GM19328 (cell line): ENCODE results near the gene MRPL36.
A peak's percentile ranks its signal among the peaks of the same experiment; 100 is the strongest.
"Not testable (repeated sequence)": the region's sequence is repeated elsewhere in the genome, so short reads cannot be mapped to it uniquely, and the experiment has no call there.

ENCODE experiments used
- ATAC-seq: cut with Tn5 transposase; IDR thresholded peaks from one replicate; pipeline ENCODE4 v1.9.1; 2021; ENCODE audit warnings: mild to moderate bottlenecking, moderate library complexity; ENCODE audit not compliant: unreplicated experiment

MRPL36 gene

GRCh38 chr5:1815881-1816292 is 16.2 kb upstream of the MRPL36 start:
- no peak for ATAC-seq

GRCh38 chr5:1815071-1815786 is 15.6 kb upstream of the MRPL36 start:
- no peak for ATAC-seq

- ATAC-seq, result no peak
These were observed 14.8 kb upstream of the MRPL36 start for GRCh38 chr5:1814183-1815020.

- ATAC-seq, result no peak
These were observed 11.0 kb upstream of the MRPL36 start for GRCh38 chr5:1810581-1811101.

- ATAC-seq, result no peak
These were observed 9.9 kb upstream of the MRPL36 start for GRCh38 chr5:1809416-1810035.

GRCh38 chr5:1808439-1808838 is 8.8 kb upstream of the MRPL36 start:
- no peak for ATAC-seq

GRCh38 chr5:1807451-1808185 is 8.0 kb upstream of the MRPL36 start:
- no peak for ATAC-seq

- ATAC-seq, result no peak
These were observed 7.3 kb upstream of the MRPL36 start for GRCh38 chr5:1806974-1807373.

GRCh38 chr5:1806199-1806598 is 6.6 kb upstream of the MRPL36 start:
- ATAC-seq, result no peak

GRCh38 chr5:1805736-1806135 is 6.1 kb upstream of the MRPL36 start:
- ATAC-seq, result no peak

- ATAC-seq, result no peak
These were observed 5.7 kb upstream of the MRPL36 start for GRCh38 chr5:1805326-1805725.

GRCh38 chr5:1804001-1804690 is 4.5 kb upstream of the MRPL36 start:
- ATAC-seq, result no peak

GRCh38 chr5:1803192-1803591 is 3.6 kb upstream of the MRPL36 start:
- ATAC-seq, result no peak

GRCh38 chr5:1801967-1802295 is 2.3 kb upstream of the MRPL36 start:
- ATAC-seq, result no peak

- ATAC-seq, result peak; percentile 58
These were observed 1.8 kb upstream of the MRPL36 start, which contains the start of gene NDUFS6 for GRCh38 chr5:1801222-1801966. TSS of gene NDUFS6 (plus strand) at chr5:1801407. CDS start at chr5:1801418, 11 bp downstream.

GRCh38 chr5:1800472-1801221 is 1.0 kb upstream of the MRPL36 start:
- ATAC-seq, result peak; percentile 35

- peak; percentile 17 for ATAC-seq
These were observed 481 bp downstream of the MRPL36 start for GRCh38 chr5:1799110-1799601.

- ATAC-seq, result not testable (repeated sequence)
These were observed 1.0 kb downstream of the MRPL36 start for GRCh38 chr5:1798589-1798988.

GRCh38 chr5:1797855-1798254 is 1.8 kb downstream of the MRPL36 start:
- ATAC-seq, result no peak
